AG20443 (cell line): ENCODE measurements around the gene TRDMT1.

ENCODE experiments used
- DNase-seq: peaks from one replicate; pipeline ENCODE4 v3.0.0; 2012; ENCODE audit warnings: low spot score, mixed read lengths

The TRDMT1 gene

GRCh38 chr10:17175551-17175950 lies 25.9 kb downstream of the TRDMT1 start:
- DNase-seq: peak; percentile 56

GRCh38 chr10:17174626-17175025 lies 26.8 kb downstream of the TRDMT1 start:
- no peak for DNase-seq

GRCh38 chr10:17171141-17171641 lies 30.3 kb downstream of the TRDMT1 start:
- no peak for DNase-seq

GRCh38 chr10:17169803-17170202 lies 31.7 kb downstream of the TRDMT1 start:
- no peak for DNase-seq

- DNase-seq: no peak
Observed at GRCh38 chr10:17166699-17167098, 34.8 kb downstream of the TRDMT1 start.

GRCh38 chr10:17162828-17163227 lies 38.6 kb downstream of the TRDMT1 start:
- no peak for DNase-seq

GRCh38 chr10:17161775-17162174 lies 39.7 kb downstream of the TRDMT1 start:
- no peak for DNase-seq

- DNase-seq: no peak
Observed at GRCh38 chr10:17157024-17157423, 44.4 kb downstream of the TRDMT1 start.

GRCh38 chr10:17155826-17156225 lies 45.6 kb downstream of the TRDMT1 start:
- DNase-seq: no peak

- DNase-seq: no peak
Observed at GRCh38 chr10:17154116-17154515, 47.4 kb downstream of the TRDMT1 start.

GRCh38 chr10:17153321-17153720 lies 48.2 kb downstream of the TRDMT1 start:
- DNase-seq: no peak

GRCh38 chr10:17151716-17152115 lies 49.8 kb downstream of the TRDMT1 start:
- no peak for DNase-seq

GRCh38 chr10:17147884-17148489 lies 53.5 kb downstream of the TRDMT1 start:
- no peak for DNase-seq

GRCh38 chr10:17146892-17147291 lies 54.6 kb downstream of the TRDMT1 start:
- no peak for DNase-seq

GRCh38 chr10:17145239-17145638 lies 56.2 kb downstream of the TRDMT1 start:
- DNase-seq: no peak

- DNase-seq: no peak
Observed at GRCh38 chr10:17144757-17145156, 56.7 kb downstream of the TRDMT1 start.

GRCh38 chr10:17144032-17144431 lies 57.4 kb downstream of the TRDMT1 start:
- no peak for DNase-seq

GRCh38 chr10:17143055-17143690 lies 58.3 kb downstream of the TRDMT1 start:
- DNase-seq: peak; percentile 14

GRCh38 chr10:17141504-17142229 lies 59.8 kb downstream of the TRDMT1 start:
- DNase-seq: no peak

- no peak for DNase-seq
Observed at GRCh38 chr10:17140386-17140761, 61.1 kb downstream of the TRDMT1 start.

GRCh38 chr10:17138460-17139042 lies 62.9 kb downstream of the TRDMT1 start:
- DNase-seq: no peak

- no peak for DNase-seq
Observed at GRCh38 chr10:17134737-17135260, 66.7 kb downstream of the TRDMT1 start.

GRCh38 chr10:17134282-17134681 lies 67.2 kb downstream of the TRDMT1 start:
- DNase-seq: no peak
